Right lobe of liver (tissue), 6 donors: ENCODE data around the gene GOLGB1. TPM values are rescaled to one million over a fixed set of nuclear protein-coding genes. Genes with fewer than 3 reads are reported as not detected.

Experiments used
- ATAC-seq, 4 donors: fragments of 200-7000 bp; cut with Tn5 transposase; one replicate each; pipeline ENCODE4 v1.9.1; 2020; ENCODE audit warnings: mild to moderate bottlenecking in 4 of 4, moderate library complexity in 4 of 4
- DNase-seq, 3 donors: peaks; one replicate each; pipeline ENCODE4 v3.0.0-alpha.2; 2020
- H3K27ac ChIP-seq, 3 donors: fragments of 200-600 bp; one replicate each; pipeline ENCODE4 v1.8.0; 2022
- H3K27me3 ChIP-seq, 2 donors: fragments of 200-600 bp; one replicate each; pipeline ENCODE4 v1.8.0; 2022
- H3K36me3 ChIP-seq, 4 donors: fragments of 200-600 bp; sonication (generic) in 1 of 4; one replicate each; pipeline versions ENCODE4 v1.5.1 to v1.8.0; 2017 to 2022; ENCODE audit warnings: control low read depth in 1 of 4
- H3K4me1 ChIP-seq, 4 donors: fragments of 200-600 bp; sonication (generic) in 1 of 4; one replicate each; pipeline versions ENCODE4 v1.5.1 to v1.8.0; 2017 to 2022; ENCODE audit warnings: control low read depth in 1 of 4
- H3K4me3 ChIP-seq, 3 donors: fragments of 200-600 bp; one replicate each; pipeline ENCODE4 v1.8.0; 2022
- H3K9me3 ChIP-seq, 4 donors: fragments of 200-600 bp; sonication (generic) in 1 of 4; one replicate each; pipeline versions ENCODE4 v1.5.1 to v1.8.0; 2017 to 2022; ENCODE audit warnings: control low read depth in 1 of 4
- POLR2A ChIP-seq: fragments of 450-650 bp; IDR thresholded peaks from one replicate; pipeline ENCODE4 v1.6.1; 2017; ENCODE audit warnings: antibody characterized with exemption, mild to moderate bottlenecking
- WGBS: methylation state at CpG from one replicate; pipeline ENCODE4 v1.1.6; 2018; ENCODE audit warnings: low coverage, low lambda C conversion rate; ENCODE audit not compliant: insufficient coverage; ENCODE audit errors: missing lambda C conversion rate; 5-methylcytosine and 5-hydroxymethylcytosine counted together
- intact Hi-C, 2 donors: fragments of 100-400 bp; cut with DNase I; formaldehyde crosslinking; loops; one replicate each; pipeline versions ENCODE4 v1.11.2 to v1.14.1; 2022
- total RNA-seq, 6 experiments: library from RNA; depleted of rRNA in 2 of 6; stranded (reverse); fragments of >200 nt in 2 of 6; fragmentation: NEBNext Ultra II Directional in 3 of 6; extraction: Animal tissue kit (Norgen Biotek cat#: 25700) in 3 of 6; gene quantifications; one replicate each; pipeline versions ENCODE4 v1.1.0 to v1.2.4, GENCODE V29; 2016 to 2023
- TF ChIP-seq, protein P1 (sequence below), 4 donors: fragments of 200-600 bp in 3 of 4; fragments of 450-650 bp in 1 of 4; IDR thresholded peaks; one replicate each; pipeline versions ENCODE4 v1.5.1 to v1.8.0; 2016 to 2022; ENCODE audit warnings: antibody characterized with exemption in 4 of 4, mild to moderate bottlenecking in 2 of 4
- donor health status: DM: no; HTN: yes; CAD: no.
- donor health status: DM: no; HTN: no; CAD: no.
- donor health status: DM: no; HTN: no; CAD: no.
- donor health status: DM: no; HTN: yes; CAD: no.
- donor health status: DM: no; HTN: yes; CAD: no.

The GOLGB1 gene
- total RNA-seq, 6 experiments from 2014 or later = 26.8 to 31.7 (median 29.5) TPM

DNA sequence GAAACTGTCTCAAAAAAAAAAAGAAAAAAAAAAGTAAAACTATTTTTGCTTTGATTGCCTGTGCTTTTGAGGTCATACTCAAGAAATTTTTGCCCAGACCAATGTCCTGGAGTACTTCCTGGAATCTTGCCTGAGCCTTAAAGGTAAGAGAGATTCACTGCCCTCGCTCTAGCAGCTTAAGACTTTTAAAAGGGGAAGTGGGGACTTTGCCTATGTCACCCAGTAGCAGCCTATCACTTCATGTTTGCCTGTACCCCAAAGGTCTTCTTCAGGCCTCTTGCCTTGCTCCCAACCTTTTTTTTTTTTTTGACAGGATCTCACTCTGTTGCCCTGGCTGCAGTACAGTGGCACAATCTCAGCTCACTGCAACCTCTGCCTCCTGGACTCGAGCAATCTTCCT, 18.9 kb upstream of the GOLGB1 start:
- ATAC-seq (no peak), DNase-seq (no peak)
- Histone ChIP-seq H3K27me3 (no peaks in the 10 kb centered on the region), H3K36me3 (peaks cover 0 to 26% (median 1%) of the 10 kb centered on the region in 4 donors), H3K9me3 (no peaks in the 10 kb centered on the region), H3K4me3 (no peak overlapping the region), H3K27ac (no peak overlapping the region), H3K4me1 (no peaks in the 10 kb centered on the region)
- intact Hi-C loops = no loop called here
- no peak for TF ChIP-seq POLR2A
- TF ChIP-seq, protein P1, sequence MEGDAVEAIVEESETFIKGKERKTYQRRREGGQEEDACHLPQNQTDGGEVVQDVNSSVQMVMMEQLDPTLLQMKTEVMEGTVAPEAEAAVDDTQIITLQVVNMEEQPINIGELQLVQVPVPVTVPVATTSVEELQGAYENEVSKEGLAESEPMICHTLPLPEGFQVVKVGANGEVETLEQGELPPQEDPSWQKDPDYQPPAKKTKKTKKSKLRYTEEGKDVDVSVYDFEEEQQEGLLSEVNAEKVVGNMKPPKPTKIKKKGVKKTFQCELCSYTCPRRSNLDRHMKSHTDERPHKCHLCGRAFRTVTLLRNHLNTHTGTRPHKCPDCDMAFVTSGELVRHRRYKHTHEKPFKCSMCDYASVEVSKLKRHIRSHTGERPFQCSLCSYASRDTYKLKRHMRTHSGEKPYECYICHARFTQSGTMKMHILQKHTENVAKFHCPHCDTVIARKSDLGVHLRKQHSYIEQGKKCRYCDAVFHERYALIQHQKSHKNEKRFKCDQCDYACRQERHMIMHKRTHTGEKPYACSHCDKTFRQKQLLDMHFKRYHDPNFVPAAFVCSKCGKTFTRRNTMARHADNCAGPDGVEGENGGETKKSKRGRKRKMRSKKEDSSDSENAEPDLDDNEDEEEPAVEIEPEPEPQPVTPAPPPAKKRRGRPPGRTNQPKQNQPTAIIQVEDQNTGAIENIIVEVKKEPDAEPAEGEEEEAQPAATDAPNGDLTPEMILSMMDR (IDR thresholded peaks at IDR 0.05) = no peak
- WGBS = 86% methylated on average over 1 of the region's 2 CpGs

DNA sequence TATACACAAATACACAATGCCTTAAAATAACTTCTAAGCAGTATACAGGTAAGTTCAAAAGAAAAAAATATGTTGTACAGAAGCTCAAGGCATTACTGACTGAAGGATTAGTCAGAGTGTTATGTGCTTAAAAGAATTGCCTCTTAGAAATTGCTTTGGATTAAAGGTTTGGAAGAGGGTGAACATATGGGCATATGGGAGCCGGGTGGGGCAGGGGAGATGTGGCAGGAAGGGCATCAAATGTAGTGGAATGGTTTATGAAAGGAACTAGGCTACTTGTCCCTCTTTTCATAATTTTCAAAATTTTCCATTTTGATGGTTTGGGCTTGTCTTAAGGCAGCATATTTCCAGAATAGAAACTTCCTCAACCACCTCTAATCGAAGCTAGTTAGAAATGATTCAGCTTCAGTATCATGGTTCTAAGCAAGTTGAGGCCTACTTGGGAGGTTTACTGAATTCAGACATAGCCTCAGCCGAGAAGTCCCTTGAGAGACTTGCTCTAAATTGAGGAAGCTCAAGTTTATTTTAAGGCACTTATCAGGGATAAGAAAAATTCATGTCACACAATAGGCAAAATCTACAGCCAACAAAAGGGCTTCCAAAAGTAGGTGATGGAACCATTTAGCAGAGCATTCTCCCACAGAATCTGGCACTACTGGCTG, 10.1 kb upstream of the GOLGB1 start:
- DNase-seq (no peak), ATAC-seq (no peak)
- intact Hi-C loops = no loop called here
- Histone ChIP-seq H3K4me3 (no peak overlapping the region), H3K27me3 (no peaks in the 10 kb centered on the region), H3K36me3 (no peaks in the 10 kb centered on the region), H3K4me1 (no peaks in the 10 kb centered on the region), H3K27ac (no peak overlapping the region), H3K9me3 (no peaks in the 10 kb centered on the region)
- TF ChIP-seq, protein P1 (IDR thresholded peaks at IDR 0.05) = no peak
- TF ChIP-seq POLR2A = no peak
- WGBS = 35% methylated on average over 3 of the region's 3 CpGs

DNA sequence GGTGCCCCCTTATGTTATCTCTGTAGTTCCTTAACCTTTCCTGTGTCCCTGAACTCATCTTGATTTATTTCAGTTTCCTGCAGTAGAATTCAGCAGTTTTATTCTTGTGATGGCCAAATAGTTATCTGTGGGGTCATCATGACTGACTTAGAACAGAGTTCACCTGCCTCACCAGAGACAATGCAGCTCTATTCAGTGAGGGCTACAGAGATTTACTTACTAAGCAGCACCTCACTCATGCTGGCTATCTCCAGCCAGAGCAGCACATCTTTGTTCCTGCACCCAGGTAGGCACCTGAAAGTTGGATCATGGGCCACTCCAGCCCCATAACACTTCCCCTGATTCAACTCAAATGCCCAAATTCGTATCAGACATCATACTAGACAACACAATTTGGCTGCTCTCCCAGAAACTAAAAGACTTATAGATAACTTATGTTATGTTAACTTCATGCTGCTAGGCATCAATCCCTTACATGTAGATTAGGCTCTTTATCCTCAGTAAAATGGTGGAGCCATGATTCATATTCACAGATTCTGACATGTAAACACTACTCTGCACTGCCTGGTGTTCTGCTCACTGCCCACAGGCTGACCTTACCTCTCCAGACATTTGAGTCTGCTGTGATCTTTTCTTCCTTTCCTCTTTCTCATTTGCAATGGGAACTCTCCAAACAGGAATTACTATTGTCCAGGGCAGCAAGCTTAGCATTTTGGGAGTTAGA, 9.3 kb upstream of the GOLGB1 start:
- H3K9me3 ChIP-seq = no peaks in the 10 kb centered on the region
- WGBS = 33% methylated on average over 1 of the region's 1 CpG
- ATAC-seq (no peak), DNase-seq (no peak)
- no peaks in the 10 kb centered on the region for H3K4me1 ChIP-seq
- no peaks in the 10 kb centered on the region for H3K27me3 ChIP-seq
- no peak overlapping the region for H3K27ac ChIP-seq
- no peak for TF ChIP-seq POLR2A
- no peak overlapping the region for H3K4me3 ChIP-seq
- H3K36me3 ChIP-seq = no peaks in the 10 kb centered on the region
- intact Hi-C loops = no loop called here

DNA sequence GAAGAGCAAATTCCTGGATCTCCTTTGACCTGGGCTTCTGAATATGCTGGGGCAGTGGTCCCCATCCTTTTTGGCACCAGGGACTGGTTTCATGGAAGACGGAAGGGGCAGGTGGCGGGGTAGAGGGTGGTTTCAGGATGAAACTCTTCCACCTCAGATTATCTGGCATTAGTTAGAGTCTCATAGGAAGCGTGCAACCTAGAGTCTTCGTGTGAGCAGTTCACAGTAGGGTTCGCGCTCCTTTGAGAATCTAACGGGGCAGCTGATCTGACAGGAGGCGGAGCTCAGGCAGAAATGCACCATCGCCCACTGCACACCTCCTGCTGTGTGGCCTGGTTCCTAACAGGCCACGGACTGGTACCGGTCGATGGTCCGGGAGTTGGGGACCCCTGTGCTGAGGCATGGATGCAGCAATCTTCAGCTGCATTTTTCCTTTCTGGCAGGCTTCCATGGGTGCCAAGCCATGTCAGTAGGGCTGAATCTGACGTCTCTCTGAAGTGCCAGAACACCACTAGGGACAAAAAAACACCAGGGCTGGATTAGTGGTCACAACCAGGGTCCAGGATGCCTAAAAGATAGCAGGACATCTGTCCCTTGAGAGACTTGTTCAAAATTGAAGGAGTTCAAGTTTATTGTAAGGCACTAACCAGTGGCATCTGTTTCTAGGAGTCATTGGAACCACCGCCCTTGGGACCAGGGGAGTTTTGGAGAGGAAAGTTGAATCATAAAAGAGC, 8.4 kb upstream of the GOLGB1 start:
- TF ChIP-seq, protein P1 (IDR thresholded peaks at IDR 0.05) = no peak
- TF ChIP-seq POLR2A = no peak
- no peaks in the 10 kb centered on the region for H3K9me3 ChIP-seq
- ATAC-seq (no peak), DNase-seq (no peak)
- no peaks in the 10 kb centered on the region for H3K36me3 ChIP-seq
- no peak overlapping the region for H3K27ac ChIP-seq
- WGBS = 67% methylated on average over 1 of the region's 15 CpGs
- no peak overlapping the region for H3K4me3 ChIP-seq
- intact Hi-C loops = no loop called here
- no peaks in the 10 kb centered on the region for H3K4me1 ChIP-seq
- H3K27me3 ChIP-seq = no peaks in the 10 kb centered on the region
